ENCODE data around the gene CASP2. TPM values are rescaled to one million over a fixed set of nuclear protein-coding genes. Genes with fewer than 3 reads are reported as not detected.

The CASP2 gene
- total RNA-seq, 2 experiments from 2014 or later: 96.5 to 98.8 TPM

GRCh38 chr7:143355450-143356385, 67.6 kb downstream of the CASP2 start:
- POLR2A ChIA-PET: interaction anchor here (0.6 to 0.9 kb wide), 2 partner anchors 24 to 143 kb away, joined by 4 to 5 read pairs; no protein-coding TSS in a partner anchor
- Mint-ChIP-seq H3K36me3 (no peaks in the 10 kb centered on the region), H3K4me3 (no peak overlapping the region), H3K9me3 (no peaks in the 10 kb centered on the region), H3K4me1 (no peaks in the 10 kb centered on the region), H3K27me3 (peaks cover 9% of the 10 kb centered on the region), H3K27ac (no peak overlapping the region)
- DNase-seq (no peak), ATAC-seq (ENCODE audit: low read depth) (no peak)

DNA sequence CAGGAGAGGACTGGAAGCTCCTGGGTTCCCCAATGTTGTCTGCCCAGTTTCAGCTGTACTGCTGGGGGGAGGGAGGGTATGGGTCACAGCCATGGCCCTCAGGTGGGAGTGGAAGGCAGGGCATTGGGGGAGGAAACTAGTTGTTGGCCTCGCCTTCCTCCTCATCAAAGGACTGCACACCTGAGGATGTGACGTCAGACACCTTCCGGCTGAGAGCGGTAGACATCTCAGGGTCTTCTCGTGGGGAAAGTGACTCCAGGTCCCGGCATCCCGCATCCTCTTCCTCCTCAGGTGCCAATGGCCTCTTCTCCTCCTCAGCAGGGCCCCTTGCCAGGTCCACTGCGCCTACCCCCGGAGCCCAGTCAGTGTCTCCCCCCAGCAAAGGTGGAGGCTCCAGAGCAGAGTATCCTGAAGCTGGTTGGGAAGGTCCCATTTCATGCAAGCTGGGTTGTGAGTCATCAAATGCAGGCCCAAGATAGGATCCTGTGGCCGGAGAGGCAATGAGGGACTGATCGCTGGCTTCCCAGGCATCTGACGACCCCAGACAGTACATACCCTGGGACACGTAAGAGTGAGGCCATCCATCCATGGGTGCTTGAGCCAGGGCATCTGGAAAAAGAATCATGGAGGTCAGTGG, 68.4 kb downstream of the CASP2 start:
- Mint-ChIP-seq H3K4me1 (no peaks in the 10 kb centered on the region), H3K27me3 (peaks cover 16% of the 10 kb centered on the region), H3K4me3 (no peak overlapping the region), H3K36me3 (no peaks in the 10 kb centered on the region), H3K27ac (no peak overlapping the region), H3K9me3 (no peaks in the 10 kb centered on the region)
- POLR2A ChIA-PET: no interaction called here
- DNase-seq (no peak), ATAC-seq (ENCODE audit: low read depth) (no peak)

Other genes starting within 250 kb of the CASP2 start
- gene OR6V1, start 236.0 kb upstream of the CASP2 start, total RNA-seq: not detected
- gene PIP, start 156.3 kb upstream of the CASP2 start, total RNA-seq: not detected
- not detected for gene TAS2R39, start 104.9 kb upstream of the CASP2 start, total RNA-seq
- gene TAS2R40, start 66.3 kb upstream of the CASP2 start, total RNA-seq: not detected
- 100 to 1,000 TPM; 355 to 368 TPM for gene GSTK1, start 24.9 kb upstream of the CASP2 start, total RNA-seq
- gene TMEM139, start 3.4 kb upstream of the CASP2 start, total RNA-seq: 1 to 10 TPM; 1.1 TPM
- gene CLCN1, start 27.8 kb downstream of the CASP2 start, total RNA-seq: under 1 TPM in 1 of 2 experiments, not detected in 1; 0.08 TPM
- gene FAM131B, start 74.4 kb downstream of the CASP2 start, total RNA-seq: 1 to 10 TPM; 2.3 to 2.9 TPM
- 100 to 1,000 TPM; 199 to 200 TPM for gene ZYX, start 93.0 kb downstream of the CASP2 start, total RNA-seq
- gene EPHA1, start 120.5 kb downstream of the CASP2 start, total RNA-seq: 10 to 100 TPM; 27.3 to 28.2 TPM
- gene TAS2R60, start 155.1 kb downstream of the CASP2 start, total RNA-seq: under 1 TPM in 1 of 2 experiments, not detected in 1; 0.65 TPM
- gene TAS2R41, start 189.5 kb downstream of the CASP2 start, total RNA-seq: not detected

Data from activated naive CD8-positive, alpha-beta T cell treated with anti-CD3 and anti-CD28 coated beads, Interleukin-2, amount 10 ng/mL, durations not matched to agents 7 days and 5 days (primary cell).